MCF 10A (cell line): ENCODE results near the gene SDC1. TPM values are rescaled to one million over a fixed set of nuclear protein-coding genes. Genes with fewer than 3 reads are reported as not detected.

Source experiments
- BruUV-seq: library from RNA; stranded (reverse); fragments of 400-500 nt; replicated peaks from 2 replicates; lab custom pipeline; 2021; lab: Mats Ljungman, UMichigan
- CTCF ChIA-PET: fragments of 300-600 bp; sonication (Branson Sonifier 250); formaldehyde crosslinking; extraction: SDS; loops from one replicate; lab custom pipeline; 2021; ENCODE audit warnings: antibody characterized with exemption, inconsistent platforms; lab: Yijun Ruan, JAX
- POLR2A ChIA-PET: fragments of 300-600, 350-650 bp; sonication (Branson Sonifier 250); formaldehyde crosslinking; extraction: SDS; loops from one replicate; lab custom pipeline; 2020; ENCODE audit warnings: antibody characterized with exemption, inconsistent platforms; lab: Yijun Ruan, JAX
- DNase-seq: peaks from one replicate; pipeline ENCODE4 v3.0.0-alpha.2; 2018; ENCODE audit not compliant: unreplicated experiment
- H3K27ac Mint-ChIP-seq: one replicate; pipeline ENCODE4 v1.8.0; 2022; ENCODE audit warnings: mild to moderate bottlenecking, low read depth, mixed read lengths; ENCODE audit not compliant: unreplicated experiment
- H3K27me3 Mint-ChIP-seq: one replicate; pipeline ENCODE4 v1.8.0; 2022; ENCODE audit warnings: mixed read lengths; ENCODE audit not compliant: insufficient read depth, unreplicated experiment
- H3K36me3 Mint-ChIP-seq: one replicate; pipeline ENCODE4 v1.8.0; 2022; ENCODE audit warnings: mild to moderate bottlenecking, moderate library complexity, mixed read lengths; ENCODE audit not compliant: insufficient read depth, unreplicated experiment
- H3K4me1 Mint-ChIP-seq: one replicate; pipeline ENCODE4 v1.8.0; 2022; ENCODE audit warnings: mixed read lengths; ENCODE audit not compliant: insufficient read depth, unreplicated experiment
- H3K4me3 Mint-ChIP-seq: one replicate; pipeline ENCODE4 v1.8.0; 2022; ENCODE audit warnings: mild to moderate bottlenecking, moderate library complexity, mixed read lengths; ENCODE audit not compliant: unreplicated experiment
- H3K9me3 Mint-ChIP-seq: one replicate; pipeline ENCODE4 v1.8.0; 2022; ENCODE audit warnings: mixed read lengths; ENCODE audit not compliant: unreplicated experiment
- intact Hi-C: fragments of 100-400 bp; cut with micrococcal nuclease; formaldehyde crosslinking; loops from 2 replicates; pipeline ENCODE4 v1.14.1; 2022
- total RNA-seq: library from RNA; stranded (reverse); gene quantifications from 2 replicates; pipeline ENCODE4 v1.2.3, GENCODE V29; 2022
- TF ChIP-seq, protein P1 (sequence below): fragments of 200-600 bp; IDR thresholded peaks from one replicate; pipeline ENCODE4 v1.8.0; 2022; ENCODE audit warnings: antibody characterized with exemption, mild to moderate bottlenecking; ENCODE audit not compliant: unreplicated experiment

SDC1 gene
- total RNA-seq, 1 experiment from 2014 or later: 232 TPM

DNA sequence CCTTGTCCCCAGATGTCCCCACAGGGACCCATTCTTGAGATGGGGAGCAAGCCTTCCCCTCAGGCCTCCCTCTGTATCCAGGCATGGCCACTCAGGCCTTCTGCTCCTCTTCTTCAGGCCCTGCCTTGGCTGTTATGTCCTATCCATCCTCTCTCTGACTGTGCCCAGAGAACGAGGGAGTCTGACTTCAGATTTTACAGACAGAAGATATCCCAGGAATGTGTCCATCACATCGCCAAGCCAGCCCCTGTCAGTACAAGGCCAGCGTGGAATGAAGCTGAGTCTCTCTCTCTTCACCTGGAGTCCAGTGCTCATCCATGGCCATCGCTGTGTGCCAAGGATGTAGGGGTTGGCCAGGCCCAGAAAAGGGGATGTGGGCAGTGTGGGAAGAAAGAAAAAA is 57.6 kb downstream of the SDC1 start:
- H3K27me3 Mint-ChIP-seq: no peaks in the 10 kb centered on the region
- H3K4me3 Mint-ChIP-seq: no peak overlapping the region
- ChIA-PET POLR2A (interaction anchor here (0.8 kb wide), 2 partner anchors 56 to 64 kb away, joined by 3 read pairs; no protein-coding TSS in a partner anchor), CTCF (interaction anchor here (0.6 to 1.5 kb wide), 4 partner anchors 12 to 63 kb away, joined by 3 to 6 read pairs (median 4); no protein-coding TSS in a partner anchor)
- no peaks in the 10 kb centered on the region for H3K4me1 Mint-ChIP-seq
- no TSS peak for BruUV-seq
- TF ChIP-seq, protein P1, sequence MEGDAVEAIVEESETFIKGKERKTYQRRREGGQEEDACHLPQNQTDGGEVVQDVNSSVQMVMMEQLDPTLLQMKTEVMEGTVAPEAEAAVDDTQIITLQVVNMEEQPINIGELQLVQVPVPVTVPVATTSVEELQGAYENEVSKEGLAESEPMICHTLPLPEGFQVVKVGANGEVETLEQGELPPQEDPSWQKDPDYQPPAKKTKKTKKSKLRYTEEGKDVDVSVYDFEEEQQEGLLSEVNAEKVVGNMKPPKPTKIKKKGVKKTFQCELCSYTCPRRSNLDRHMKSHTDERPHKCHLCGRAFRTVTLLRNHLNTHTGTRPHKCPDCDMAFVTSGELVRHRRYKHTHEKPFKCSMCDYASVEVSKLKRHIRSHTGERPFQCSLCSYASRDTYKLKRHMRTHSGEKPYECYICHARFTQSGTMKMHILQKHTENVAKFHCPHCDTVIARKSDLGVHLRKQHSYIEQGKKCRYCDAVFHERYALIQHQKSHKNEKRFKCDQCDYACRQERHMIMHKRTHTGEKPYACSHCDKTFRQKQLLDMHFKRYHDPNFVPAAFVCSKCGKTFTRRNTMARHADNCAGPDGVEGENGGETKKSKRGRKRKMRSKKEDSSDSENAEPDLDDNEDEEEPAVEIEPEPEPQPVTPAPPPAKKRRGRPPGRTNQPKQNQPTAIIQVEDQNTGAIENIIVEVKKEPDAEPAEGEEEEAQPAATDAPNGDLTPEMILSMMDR: no peak
- H3K36me3 Mint-ChIP-seq: no peaks in the 10 kb centered on the region
- no peak overlapping the region for H3K27ac Mint-ChIP-seq
- DNase-seq: no peak
- intact Hi-C loops: no loop called here
- H3K9me3 Mint-ChIP-seq: no peaks in the 10 kb centered on the region

DNA sequence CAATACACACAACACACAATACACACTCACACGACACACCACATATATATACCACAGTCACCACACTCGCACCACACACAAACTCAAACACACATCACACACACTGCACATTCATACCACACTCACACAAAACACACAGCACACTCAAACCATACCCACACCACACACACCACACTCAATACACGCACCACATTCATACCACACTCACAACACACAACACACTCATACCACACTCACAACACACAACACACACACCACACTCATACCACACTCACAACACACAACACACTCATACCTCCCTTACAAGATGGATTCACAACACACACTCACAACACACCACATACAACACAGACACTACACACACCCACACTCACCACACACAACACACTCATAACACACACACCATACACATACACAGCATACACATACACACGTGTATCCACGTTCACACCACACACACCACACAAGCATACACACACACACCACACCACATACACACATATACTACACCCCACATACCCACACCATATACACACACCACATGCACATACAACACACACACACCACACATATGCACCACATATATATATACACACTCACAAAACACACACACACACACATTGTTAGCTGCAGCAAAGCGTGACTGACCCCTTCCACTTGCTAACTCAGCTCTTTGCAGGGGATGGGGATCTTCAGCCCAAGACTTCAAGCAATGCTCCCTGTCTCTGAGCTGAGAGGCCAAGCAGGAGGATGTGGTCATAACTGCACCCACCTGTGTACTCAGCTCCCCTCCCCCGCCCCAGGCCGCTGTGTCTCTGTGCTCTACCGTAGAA is 59.0 kb downstream of the SDC1 start:
- Mint-ChIP-seq H3K27me3 (no peaks in the 10 kb centered on the region), H3K4me1 (no peaks in the 10 kb centered on the region), H3K9me3 (no peaks in the 10 kb centered on the region), H3K27ac (no peak overlapping the region), H3K4me3 (no peak overlapping the region), H3K36me3 (no peaks in the 10 kb centered on the region)
- intact Hi-C loops: no loop called here
- TF ChIP-seq, protein P1: no peak
- ChIA-PET POLR2A (no interaction called here), CTCF (interaction anchor here (1.5 kb wide), 1 partner anchor 59 kb away, joined by 4 read pairs; no protein-coding TSS in a partner anchor)
- BruUV-seq: no TSS peak
- no peak for DNase-seq

DNA sequence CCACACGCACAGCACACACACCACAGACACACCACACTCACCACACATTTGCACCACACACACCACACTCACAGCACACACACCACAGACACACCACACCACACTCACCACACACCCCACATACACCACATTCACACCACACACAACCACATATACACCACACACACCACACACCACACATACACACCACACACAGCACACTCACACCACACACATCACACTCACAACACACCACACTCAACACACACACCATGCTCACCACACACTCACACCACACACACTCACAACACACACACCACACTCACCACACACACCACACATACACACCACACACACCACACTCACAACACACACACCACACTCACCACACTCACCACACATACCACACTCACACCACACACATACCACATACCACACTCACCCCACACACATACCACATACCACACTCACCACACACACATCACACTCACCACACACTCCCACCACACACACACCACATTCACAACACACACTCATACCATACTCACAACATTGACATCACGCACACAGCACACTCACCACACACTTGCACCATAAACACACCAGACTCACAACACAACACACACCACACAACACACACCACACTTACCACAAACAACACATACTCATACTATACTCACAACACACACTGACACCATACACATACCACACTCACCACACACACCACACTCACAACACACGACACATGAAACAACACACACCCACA is 60.0 kb downstream of the SDC1 start:
- Mint-ChIP-seq H3K4me3 (no peak overlapping the region), H3K27ac (no peak overlapping the region), H3K9me3 (no peaks in the 10 kb centered on the region), H3K4me1 (no peaks in the 10 kb centered on the region), H3K36me3 (no peaks in the 10 kb centered on the region), H3K27me3 (no peaks in the 10 kb centered on the region)
- no TSS peak for BruUV-seq
- ChIA-PET CTCF (no interaction called here), POLR2A (no interaction called here)
- DNase-seq: no peak
- intact Hi-C loops: no loop called here
- TF ChIP-seq, protein P1: no peak
